ENCODE results near the gene SEZ6. TPM values are rescaled to one million over a fixed set of nuclear protein-coding genes. Genes with fewer than 3 reads are reported as not detected.

Gene SEZ6
- polyA plus RNA-seq, 3 donors = 0.21 to 0.25 TPM; not detected in 1

DNA sequence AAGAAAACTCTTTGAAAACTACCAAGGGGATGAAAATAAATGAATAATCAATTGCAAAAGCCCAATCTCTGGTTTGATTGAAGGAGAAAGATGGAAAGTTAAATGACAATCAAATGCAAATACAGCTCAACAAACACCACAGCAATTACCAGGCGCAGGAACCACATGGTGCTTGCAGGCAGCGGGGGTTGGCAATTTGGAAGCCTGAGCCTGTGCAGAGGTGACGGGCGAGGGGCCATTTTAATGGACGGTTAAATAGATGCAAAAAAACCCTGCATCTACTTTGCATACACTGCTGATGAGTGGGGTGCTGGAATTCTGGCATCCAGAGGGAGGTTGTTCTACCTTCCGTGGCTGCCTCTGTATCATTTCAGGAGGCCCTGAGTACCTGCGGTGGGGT, 4.8 kb upstream of the SEZ6 start:
- no peak overlapping the region for H3K27ac ChIP-seq (ENCODE audit: low read depth, low read length)
- WGBS, 3 donors = 68 to 73% (median 70%) methylated on average over 7 of the region's 7 CpGs

- 34 to 41% (median 34%) methylated on average over 3 of the region's 3 CpGs for WGBS, 3 donors
- H3K27ac ChIP-seq (ENCODE audit: low read depth, low read length) = no peak overlapping the region
These were observed 4.3 kb upstream of the SEZ6 start for GRCh38 chr17:29010129-29010528.

GRCh38 chr17:29008591-29008990, 2.8 kb upstream of the SEZ6 start:
- 49 to 85% (median 64%) methylated on average over 3 of the region's 3 CpGs for WGBS, 3 donors
- no peak overlapping the region for H3K27ac ChIP-seq (ENCODE audit: low read depth, low read length)

- H3K27ac ChIP-seq (ENCODE audit: low read depth, low read length) = no peak overlapping the region
- WGBS, 3 donors = 56 to 66% (median 59%) methylated on average over 2 of the region's 2 CpGs
These were observed 2.1 kb upstream of the SEZ6 start for GRCh38 chr17:29007860-29008455.

DNA sequence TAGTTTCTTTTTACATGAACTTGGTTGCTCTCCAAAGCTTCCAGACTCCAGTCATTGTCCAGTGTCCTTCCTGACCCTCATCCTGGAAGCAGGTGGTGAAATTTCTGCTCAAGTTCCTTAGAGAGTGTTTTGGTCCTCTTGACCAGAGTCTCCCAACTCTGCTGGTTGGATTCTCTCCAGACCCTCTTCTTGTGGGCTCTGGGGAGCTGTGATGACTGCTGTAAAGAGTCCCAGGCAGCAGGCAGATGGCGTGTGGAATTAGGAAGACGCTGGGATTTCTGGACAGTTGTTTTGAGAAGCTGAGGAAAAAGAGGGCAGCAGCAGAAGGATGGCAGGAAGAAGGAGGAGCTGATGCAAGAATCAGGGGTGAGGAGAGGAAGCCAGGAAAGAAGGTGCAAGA, 1.6 kb upstream of the SEZ6 start:
- WGBS, 3 donors = 29 to 33% (median 29%) methylated on average over 2 of the region's 2 CpGs
- H3K27ac ChIP-seq (ENCODE audit: low read depth, low read length) = no peak overlapping the region

GRCh38 chr17:29004081-29004692, 1.6 kb downstream of the SEZ6 start:
- 38 to 49% (median 45%) methylated on average over 20 of the region's 20 CpGs for WGBS, 3 donors
- no peak overlapping the region for H3K27ac ChIP-seq (ENCODE audit: low read depth, low read length)

DNA sequence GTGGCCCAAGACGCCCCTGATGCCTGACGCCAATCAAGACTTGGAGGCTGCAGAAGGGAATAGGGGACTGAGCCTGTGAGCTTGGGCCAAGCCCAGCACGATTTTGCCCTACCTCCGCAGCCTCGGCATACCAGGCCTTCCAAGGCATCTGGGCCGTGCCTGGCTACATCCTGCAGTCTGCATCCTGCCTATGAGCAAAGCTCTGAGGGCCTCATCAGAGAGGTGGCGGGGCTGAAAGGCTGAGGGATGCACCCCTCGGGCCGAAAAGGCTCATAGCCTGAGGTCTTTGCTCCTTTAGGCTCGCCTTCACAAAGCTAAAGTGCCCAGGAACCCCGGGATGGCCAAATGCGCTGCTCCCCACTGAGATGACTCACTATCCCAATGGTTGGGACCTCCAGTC, 2.5 kb downstream of the SEZ6 start:
- no peak overlapping the region for H3K27ac ChIP-seq (ENCODE audit: low read depth, low read length)
- WGBS, 3 donors = 71 to 75% (median 75%) methylated on average over 12 of the region's 12 CpGs

GRCh38 chr17:29002811-29003210, 3.0 kb downstream of the SEZ6 start:
- H3K27ac ChIP-seq (ENCODE audit: low read depth, low read length) = no peak overlapping the region
- WGBS, 3 donors = 51 to 56% (median 56%) methylated on average over 4 of the region's 4 CpGs

- WGBS, 3 donors = 83 to 88% (median 85%) methylated on average over 5 of the region's 5 CpGs
- H3K27ac ChIP-seq (ENCODE audit: low read depth, low read length) = no peak overlapping the region
These were observed 4.9 kb downstream of the SEZ6 start for GRCh38 chr17:29000973-29001372.

GRCh38 chr17:28999206-28999605, 6.6 kb downstream of the SEZ6 start:
- WGBS, 3 donors = 40 to 62% (median 48%) methylated on average over 5 of the region's 5 CpGs
- no peak overlapping the region for H3K27ac ChIP-seq (ENCODE audit: low read depth, low read length)

- 79 to 97% (median 84%) methylated on average over 1 of the region's 1 CpG for WGBS, 3 donors
These were observed 8.0 kb downstream of the SEZ6 start for GRCh38 chr17:28997806-28998205.

GRCh38 chr17:28996554-28997096, 9.2 kb downstream of the SEZ6 start:
- WGBS, 3 donors = 56 to 59% (median 58%) methylated on average over 5 of the region's 5 CpGs
- H3K27ac ChIP-seq (ENCODE audit: low read depth, low read length) = no peak overlapping the region

More at GRCh38 chr17:28997806-28998205, 8.0 kb downstream of the SEZ6 start:
- H3K27ac ChIP-seq (ENCODE audit: low read depth, low read length) = no peak overlapping the region

- 75 to 90% (median 87%) methylated on average over 13 of the region's 13 CpGs for WGBS, 3 donors
- H3K27ac ChIP-seq (ENCODE audit: low read depth, low read length) = no peak overlapping the region
These were observed 12.0 kb downstream of the SEZ6 start for GRCh38 chr17:28993645-28994426.

DNA sequence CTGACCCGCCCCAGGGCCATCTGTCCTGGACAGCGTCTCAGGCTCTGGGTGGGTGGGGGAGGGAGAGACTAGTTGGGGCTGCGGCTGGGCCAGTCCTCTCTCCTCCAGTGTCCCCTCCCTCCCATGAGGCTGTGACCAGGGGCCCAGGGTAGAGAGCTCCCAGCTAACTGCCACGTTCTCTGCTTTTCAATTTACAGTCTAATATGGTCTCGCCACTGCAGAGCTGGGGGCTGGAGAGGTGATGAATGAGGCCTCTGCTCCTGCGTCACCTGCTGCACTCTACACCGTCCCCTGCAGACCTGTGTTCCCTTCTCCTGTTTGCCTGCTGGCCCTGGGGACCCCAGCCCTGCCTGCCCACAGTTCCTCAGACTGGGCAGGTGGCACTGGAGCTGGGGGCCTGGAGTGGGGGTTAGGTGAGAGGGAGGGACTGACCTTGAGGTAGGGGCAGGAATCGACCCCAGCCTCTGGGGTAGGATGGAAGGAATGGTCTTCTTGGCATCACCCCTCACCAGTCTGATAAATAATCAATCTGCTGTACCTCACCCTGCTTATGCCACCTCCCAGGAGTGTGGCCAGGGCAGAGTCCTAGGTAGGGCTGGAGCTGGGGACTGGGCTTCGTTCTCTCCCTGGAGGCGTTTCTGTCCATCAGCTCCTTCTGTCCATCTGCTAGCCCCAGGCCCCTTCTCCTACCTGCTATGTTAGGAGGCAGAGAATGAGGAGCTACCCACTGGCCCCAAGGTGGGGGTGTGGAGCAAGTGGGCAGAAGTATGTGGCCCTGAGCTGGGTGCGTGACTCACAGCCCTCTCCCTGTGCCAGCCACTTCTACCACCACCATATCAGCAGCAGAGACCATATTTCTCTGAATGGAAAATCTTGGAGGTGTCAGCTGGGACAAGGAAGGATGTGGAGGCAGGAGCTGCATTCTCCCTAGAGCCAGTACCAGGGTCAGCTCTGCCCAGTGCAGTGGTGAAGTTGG, 12.9 kb downstream of the SEZ6 start:
- 71 to 74% (median 73%) methylated on average over 11 of the region's 11 CpGs for WGBS, 3 donors

DNA sequence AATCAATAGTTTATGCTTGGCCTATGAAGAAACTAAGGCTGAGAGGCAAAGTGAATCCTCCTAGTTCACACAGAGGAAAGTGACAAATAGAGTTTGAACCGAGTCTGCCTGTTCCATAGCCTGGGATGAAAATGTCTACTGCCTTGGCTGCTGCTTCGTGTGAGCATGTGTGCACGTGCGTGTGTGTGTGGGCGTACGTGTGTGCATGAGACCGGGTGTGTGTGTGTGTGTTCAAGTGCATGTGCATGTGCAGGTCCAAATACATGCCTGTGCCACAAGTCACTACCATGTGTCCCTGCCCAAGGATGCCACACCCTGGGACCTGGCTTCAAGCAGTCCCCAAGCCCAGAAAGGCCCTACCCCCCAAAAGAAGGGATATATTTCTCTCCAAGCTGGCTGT, 13.6 kb downstream of the SEZ6 start:
- 62 to 80% (median 74%) methylated on average over 7 of the region's 7 CpGs for WGBS, 3 donors
- no peak overlapping the region for H3K27ac ChIP-seq (ENCODE audit: low read depth, low read length)

More for the DNA sequence above, 12.9 kb downstream of the SEZ6 start:
- no peak overlapping the region for H3K27ac ChIP-seq (ENCODE audit: low read depth, low read length)

DNA sequence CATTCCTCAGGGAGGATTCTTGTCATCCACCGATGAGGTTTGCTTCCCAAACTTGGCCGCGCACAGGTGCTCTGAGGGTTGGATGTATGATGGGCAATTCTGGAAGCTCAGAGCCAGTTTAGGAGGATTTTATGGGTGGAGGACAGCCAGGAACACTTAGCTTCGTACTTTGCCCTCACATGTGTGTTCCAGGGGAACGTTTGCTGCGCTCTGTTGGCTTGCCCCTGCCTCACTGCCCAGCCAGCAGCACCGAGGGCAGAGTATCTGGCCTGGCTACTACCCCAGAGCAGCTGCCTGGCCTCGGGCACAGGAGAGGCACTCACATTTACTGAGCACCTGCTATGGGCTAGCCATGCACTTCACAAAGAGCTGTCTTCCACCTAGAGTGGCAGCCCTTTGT, 14.1 kb downstream of the SEZ6 start:
- no peak overlapping the region for H3K27ac ChIP-seq (ENCODE audit: low read depth, low read length)
- 63 to 71% (median 67%) methylated on average over 8 of the region's 8 CpGs for WGBS, 3 donors

- H3K27ac ChIP-seq (ENCODE audit: low read depth, low read length) = no peak overlapping the region
These were observed 16.8 kb downstream of the SEZ6 start for GRCh38 chr17:28989028-28989427.

DNA sequence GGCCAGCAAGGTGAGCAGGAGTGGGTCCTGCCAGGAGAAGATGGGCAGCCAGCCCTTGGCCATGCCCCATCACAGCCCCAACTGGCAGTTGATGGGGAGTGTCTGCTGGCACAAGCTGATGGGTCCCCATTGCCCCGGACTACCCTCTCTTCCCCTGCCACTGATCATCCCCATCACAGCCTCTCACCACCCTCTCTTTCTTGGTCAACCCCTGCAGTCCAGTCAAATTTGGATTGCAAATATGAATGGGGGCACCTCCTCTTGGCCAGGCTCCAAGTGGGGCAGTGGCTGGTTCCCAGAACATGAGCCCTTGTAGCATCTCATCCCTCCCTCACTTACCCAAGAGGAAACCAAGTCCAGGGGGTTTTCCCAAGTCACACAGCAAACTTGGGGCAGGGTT, 17.4 kb downstream of the SEZ6 start:
- H3K27ac ChIP-seq (ENCODE audit: low read depth, low read length) = no peak overlapping the region
- 96 to 100% (median 100%) methylated on average over 1 of the region's 1 CpG for WGBS, 3 donors

Data from adipose tissue (tissue), 3 donors.